ENCODE results near the gene PTPRU. TPM values are rescaled to one million over a fixed set of nuclear protein-coding genes. Genes with fewer than 3 reads are reported as not detected.

PTPRU gene
- total RNA-seq, 2 donors from 2014 or later = 24.1 to 40.2 TPM

- Histone ChIP-seq H3K4me3 (no peak overlapping the region), H3K36me3 (replicated peaks in 1 of 2; ENCODE audit: insufficient read depth in 1 of 2, low read depth in 2 of 2) (no peaks in the 10 kb centered on the region), H3K27ac (no peak overlapping the region), H3K9me3 (no peaks in the 10 kb centered on the region), H3K4me1 (no peaks in the 10 kb centered on the region), H3K27me3 (no peaks in the 10 kb centered on the region)
- WGBS, 2 donors = 67 to 72% methylated on average over 3 of the region's 3 CpGs
- ATAC-seq (no peak), DNase-seq (no peak)
- intact Hi-C loops (cut with DNase I) = no loop called here
- TF ChIP-seq CTCF (IDR thresholded peaks at IDR 0.05) (no peak), POLR2A (IDR thresholded peaks at IDR 0.05) (no peak)
Observed at GRCh38 chr1:29360768-29361167, 124.4 kb downstream of the PTPRU start.

GRCh38 chr1:29361686-29362085 lies 125.4 kb downstream of the PTPRU start:
- intact Hi-C loops (cut with DNase I) = no loop called here
- TF ChIP-seq POLR2A (IDR thresholded peaks at IDR 0.05) = no peak
- TF ChIP-seq CTCF (IDR thresholded peaks at IDR 0.05) = no peak

GRCh38 chr1:29362116-29362515 lies 125.8 kb downstream of the PTPRU start:
- H3K27me3 ChIP-seq = no peaks in the 10 kb centered on the region
- no peaks in the 10 kb centered on the region for H3K36me3 ChIP-seq (replicated peaks in 1 of 2; ENCODE audit: insufficient read depth in 1 of 2, low read depth in 2 of 2)
- 70 to 81% methylated on average over 5 to 10 of the region's 10 CpGs for WGBS, 2 donors
- H3K4me3 ChIP-seq = no peak overlapping the region
- no peaks in the 10 kb centered on the region for H3K4me1 ChIP-seq
- DNase-seq = no peak
- TF ChIP-seq CTCF (IDR thresholded peaks at IDR 0.05) = no peak
- TF ChIP-seq POLR2A (IDR thresholded peaks at IDR 0.05) = no peak
- intact Hi-C loops (cut with DNase I) = no loop called here
- H3K9me3 ChIP-seq = no peaks in the 10 kb centered on the region
- no peak overlapping the region for H3K27ac ChIP-seq
- no peak for ATAC-seq

More at GRCh38 chr1:29361686-29362085, 125.4 kb downstream of the PTPRU start:
- no peak overlapping the region for H3K27ac ChIP-seq
- no peaks in the 10 kb centered on the region for H3K9me3 ChIP-seq
- no peaks in the 10 kb centered on the region for H3K4me1 ChIP-seq
- H3K27me3 ChIP-seq = no peaks in the 10 kb centered on the region
- WGBS, 2 donors = 66 to 73% methylated on average over 5 to 6 of the region's 6 CpGs
- ATAC-seq (no peak), DNase-seq (no peak)
- no peak overlapping the region for H3K4me3 ChIP-seq
- H3K36me3 ChIP-seq (replicated peaks in 1 of 2; ENCODE audit: insufficient read depth in 1 of 2, low read depth in 2 of 2) = no peaks in the 10 kb centered on the region

- no peaks in the 10 kb centered on the region for H3K4me1 ChIP-seq
- intact Hi-C loops (cut with DNase I) = no loop called here
- no peaks in the 10 kb centered on the region for H3K27me3 ChIP-seq
- no peak for TF ChIP-seq CTCF (IDR thresholded peaks at IDR 0.05)
- no peak for TF ChIP-seq POLR2A (IDR thresholded peaks at IDR 0.05)
- no peak overlapping the region for H3K4me3 ChIP-seq
- DNase-seq (no peak), ATAC-seq (no peak)
- no peak overlapping the region for H3K27ac ChIP-seq
- WGBS, 2 donors = 78 to 87% methylated on average over 4 of the region's 4 CpGs
- no peaks in the 10 kb centered on the region for H3K36me3 ChIP-seq (replicated peaks in 1 of 2; ENCODE audit: insufficient read depth in 1 of 2, low read depth in 2 of 2)
- no peaks in the 10 kb centered on the region for H3K9me3 ChIP-seq
Observed at GRCh38 chr1:29362764-29363163, 126.4 kb downstream of the PTPRU start.

GRCh38 chr1:29363536-29363935 lies 127.2 kb downstream of the PTPRU start:
- 78 to 85% methylated on average over 5 to 6 of the region's 6 CpGs for WGBS, 2 donors
- no peak for TF ChIP-seq POLR2A (IDR thresholded peaks at IDR 0.05)
- no peak for TF ChIP-seq CTCF (IDR thresholded peaks at IDR 0.05)
- ATAC-seq (no peak), DNase-seq (no peak)
- intact Hi-C loops (cut with DNase I) = no loop called here
- no peaks in the 10 kb centered on the region for H3K4me1 ChIP-seq
- no peaks in the 10 kb centered on the region for H3K36me3 ChIP-seq (replicated peaks in 1 of 2; ENCODE audit: insufficient read depth in 1 of 2, low read depth in 2 of 2)
- no peaks in the 10 kb centered on the region for H3K27me3 ChIP-seq
- no peak overlapping the region for H3K4me3 ChIP-seq
- no peaks in the 10 kb centered on the region for H3K9me3 ChIP-seq
- no peak overlapping the region for H3K27ac ChIP-seq
